Measurements from ENCODE around the gene GRHL3. TPM values are rescaled to one million over a fixed set of nuclear protein-coding genes. Genes with fewer than 3 reads are reported as not detected.

The GRHL3 gene
- total RNA-seq, 1 experiment from 2014 or later, result 2.5 TPM

- no peaks in the 10 kb centered on the region for H3K4me1 Mint-ChIP-seq
- no peaks in the 10 kb centered on the region for H3K9me3 Mint-ChIP-seq
- DNase-seq (ENCODE audit: low spot score), result no peak
- no peaks in the 10 kb centered on the region; the same call in 1 of the 2 replicates for H3K27me3 Mint-ChIP-seq (ENCODE audit: low read depth)
- peaks cover 2% of the 10 kb centered on the region; the same call in 1 of the 2 replicates for H3K36me3 Mint-ChIP-seq
- ChIA-PET POLR2A (no interaction called here), CTCF (interaction anchor here (0.6 to 5.9 kb wide), 5 partner anchors 9 to 187 kb away, joined by 3 to 45 read pairs (median 3); no protein-coding TSS in a partner anchor)
- H3K4me3 Mint-ChIP-seq, result no peak overlapping the region
- no peak for TF ChIP-seq MYBL2 (CRISPR knock-in tag; IDR thresholded peaks at IDR 0.05)
- TF ChIP-seq NR2C2 (CRISPR knock-in tag; IDR thresholded peaks at IDR 0.05), result no peak
- no peak for TF ChIP-seq PREB (CRISPR knock-in tag; IDR thresholded peaks at IDR 0.05; ENCODE audit: borderline replicate concordance)
- TF ChIP-seq E2F4 (CRISPR knock-in tag; IDR thresholded peaks at IDR 0.05; ENCODE audit: borderline replicate concordance, low read depth), result no peak
- TF ChIP-seq SP1 (CRISPR knock-in tag; conservative IDR thresholded peaks at IDR 0.05), result no peak
- no peak for TF ChIP-seq RORB (CRISPR knock-in tag; IDR thresholded peaks at IDR 0.05)
- TF ChIP-seq E2F5 (CRISPR knock-in tag; IDR thresholded peaks at IDR 0.05), result no peak
- TF ChIP-seq STAT6 (CRISPR knock-in tag; conservative IDR thresholded peaks at IDR 0.05; ENCODE audit: low read depth), result no peak
- ATAC-seq, result no peak
- no peak overlapping the region for H3K27ac Mint-ChIP-seq
Observed at GRCh38 chr1:24383381-24383940, 64.3 kb downstream of the GRHL3 start.

GRCh38 chr1:24384251-24385090 is 65.3 kb downstream of the GRHL3 start:
- H3K4me3 Mint-ChIP-seq, result no peak overlapping the region
- no peaks in the 10 kb centered on the region; the same call in 1 of the 2 replicates for H3K27me3 Mint-ChIP-seq (ENCODE audit: low read depth)
- ATAC-seq (no peak), DNase-seq (ENCODE audit: low spot score) (no peak)
- ChIA-PET POLR2A (no interaction called here), CTCF (interaction anchor here (0.7 to 5.9 kb wide), 12 partner anchors 8 to 189 kb away, joined by 3 to 45 read pairs (median 3); no protein-coding TSS in a partner anchor)
- no peaks in the 10 kb centered on the region for H3K4me1 Mint-ChIP-seq
- H3K36me3 Mint-ChIP-seq, result peaks cover 2% of the 10 kb centered on the region; the same call in 1 of the 2 replicates
- no peaks in the 10 kb centered on the region for H3K9me3 Mint-ChIP-seq
- H3K27ac Mint-ChIP-seq, result no peak overlapping the region
- no peak for TF ChIP-seq NFYB (CRISPR knock-in tag; conservative IDR thresholded peaks at IDR 0.05; ENCODE audit: low read depth)
- no peak for TF ChIP-seq PRDM15 (CRISPR knock-in tag; IDR thresholded peaks at IDR 0.05)
- TF ChIP-seq ATF6 (CRISPR knock-in tag; IDR thresholded peaks at IDR 0.05), result no peak
- no peak for TF ChIP-seq ETV6 (CRISPR knock-in tag; IDR thresholded peaks at IDR 0.05)
- no peak for TF ChIP-seq RORB (CRISPR knock-in tag; IDR thresholded peaks at IDR 0.05)
- TF ChIP-seq ZNF671 (CRISPR knock-in tag; IDR thresholded peaks at IDR 0.05), result no peak
- no peak for TF ChIP-seq ELF4 (CRISPR knock-in tag; IDR thresholded peaks at IDR 0.05; ENCODE audit: low read depth)
- no peak for TF ChIP-seq RELA (CRISPR knock-in tag; IDR thresholded peaks at IDR 0.05; ENCODE audit: borderline replicate concordance)
- no peak for TF ChIP-seq ZNF512 (CRISPR knock-in tag; IDR thresholded peaks at IDR 0.05; ENCODE audit: borderline replicate concordance)
- TF ChIP-seq ZNF138 (CRISPR knock-in tag; conservative IDR thresholded peaks at IDR 0.05), result no peak
